Measurements from ENCODE around the gene MC1R. TPM values are rescaled to one million over a fixed set of nuclear protein-coding genes. Genes with fewer than 3 reads are reported as not detected.
"Not testable (repeated sequence)": the region's sequence is repeated elsewhere in the genome, so short reads cannot be mapped to it uniquely, and the experiment has no call there.

The MC1R gene
- total RNA-seq, 6 experiments from 2014 or later: 2.1 to 3.2 (median 3.0) TPM

GRCh38 chr16:89873972-89874689, 44.5 kb upstream of the MC1R start:
- H3K9me3 Mint-ChIP-seq: no peaks in the 10 kb centered on the region
- no peak for TF ChIP-seq CTCF (IDR thresholded peaks at IDR 0.05)
- H3K27ac Mint-ChIP-seq: peak overlapping the region; percentile 98
- peaks cover 33% of the 10 kb centered on the region for H3K36me3 Mint-ChIP-seq (ENCODE audit: low read depth)
- no peaks in the 10 kb centered on the region for H3K27me3 Mint-ChIP-seq (ENCODE audit: insufficient read depth)
- H3K4me1 Mint-ChIP-seq (ENCODE audit: low read depth): peaks cover 8% of the 10 kb centered on the region
- H3K4me3 Mint-ChIP-seq: peak overlapping the region; percentile 90
- peak; percentile 91 for DNase-seq

GRCh38 chr16:89879123-89879522, 39.5 kb upstream of the MC1R start:
- not testable (repeated sequence) for H3K27ac Mint-ChIP-seq; H3K9me3 Mint-ChIP-seq; DNase-seq; H3K4me3 Mint-ChIP-seq; H3K27me3 Mint-ChIP-seq (ENCODE audit: insufficient read depth)
- peaks cover 45% of the 10 kb centered on the region for H3K36me3 Mint-ChIP-seq (ENCODE audit: low read depth)
- H3K4me1 Mint-ChIP-seq (ENCODE audit: low read depth): peaks cover 13% of the 10 kb centered on the region

DNA sequence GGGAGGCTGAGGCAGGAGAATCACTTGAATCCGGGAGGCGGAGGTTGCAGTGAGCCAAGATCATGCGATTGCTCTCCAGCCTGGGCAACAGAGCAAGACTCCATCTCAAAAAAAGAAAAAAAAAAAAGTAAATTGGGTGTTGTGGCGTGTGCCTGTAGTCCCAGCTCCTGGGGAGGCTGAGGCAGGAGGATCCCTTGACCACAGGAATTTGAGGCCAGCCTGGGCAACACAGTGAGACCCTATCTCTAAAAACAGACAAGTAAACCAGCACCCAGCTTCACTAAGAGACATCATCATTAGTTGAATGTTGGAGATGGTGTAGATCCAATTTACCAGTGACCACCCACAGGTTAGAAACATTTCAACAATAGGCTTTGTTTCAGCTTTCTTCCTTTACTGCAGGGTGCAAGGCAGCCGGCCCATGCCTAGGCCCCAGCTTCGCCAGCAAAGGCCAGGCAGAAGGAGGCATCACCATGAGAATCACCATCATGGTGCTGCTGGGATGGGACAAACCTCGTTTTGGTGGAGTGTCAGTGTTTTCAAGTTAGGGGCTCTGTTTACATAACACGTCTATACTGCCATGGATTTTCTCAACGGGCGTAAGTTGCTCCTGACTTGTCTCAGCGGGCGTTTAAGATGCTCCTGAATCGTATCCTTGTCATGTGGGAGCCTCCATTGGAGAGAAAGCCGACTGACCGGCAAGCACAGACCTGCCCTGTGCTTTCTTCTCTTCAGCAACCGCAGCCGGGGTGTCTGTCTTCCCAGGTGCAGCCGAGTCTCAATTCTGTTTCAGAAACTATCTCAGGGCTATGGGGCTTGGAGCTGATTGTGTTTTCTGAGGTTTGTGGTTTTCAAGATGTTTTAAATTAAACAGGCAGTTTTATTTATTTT, 37.9 kb upstream of the MC1R start:
- Mint-ChIP-seq H3K27ac (peak overlapping the region; percentile 11; the same call in 1 of the 2 replicates), H3K4me1 (ENCODE audit: low read depth) (peaks cover 5% of the 10 kb centered on the region; the same call in 1 of the 2 replicates), H3K9me3 (no peaks in the 10 kb centered on the region), H3K27me3 (ENCODE audit: insufficient read depth) (peaks cover 4% of the 10 kb centered on the region), H3K36me3 (ENCODE audit: low read depth) (peaks cover 43% of the 10 kb centered on the region), H3K4me3 (no peak overlapping the region)
- TF ChIP-seq CTCF (IDR thresholded peaks at IDR 0.05): no peak
- no peak for DNase-seq

DNA sequence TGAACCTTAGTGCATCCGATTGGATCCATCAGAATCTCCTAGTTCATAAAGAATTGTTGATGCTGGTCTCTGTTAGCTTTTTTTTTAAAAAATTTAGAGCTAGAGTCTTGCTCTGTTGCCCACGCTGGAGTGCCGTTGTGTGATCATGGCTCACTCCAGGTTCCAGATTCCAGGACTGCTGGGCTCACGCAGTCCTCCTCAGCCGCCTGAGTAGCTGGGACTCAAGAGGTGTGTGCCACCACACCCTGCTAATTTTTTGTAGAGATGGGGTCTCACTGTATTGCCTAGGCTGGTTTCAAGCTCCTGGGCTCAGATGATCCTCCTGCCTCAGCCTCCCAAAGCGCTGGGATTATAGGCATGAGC, 37.3 kb upstream of the MC1R start:
- H3K36me3 Mint-ChIP-seq (ENCODE audit: low read depth): peaks cover 43% of the 10 kb centered on the region
- no peak for DNase-seq
- H3K27ac Mint-ChIP-seq: no peak overlapping the region; the same call in 1 of the 2 replicates
- peaks cover 4% of the 10 kb centered on the region for H3K27me3 Mint-ChIP-seq (ENCODE audit: insufficient read depth)
- TF ChIP-seq CTCF (IDR thresholded peaks at IDR 0.05): no peak
- H3K4me1 Mint-ChIP-seq (ENCODE audit: low read depth): peaks cover 5% of the 10 kb centered on the region; the same call in 1 of the 2 replicates
- no peaks in the 10 kb centered on the region for H3K9me3 Mint-ChIP-seq
- no peak overlapping the region for H3K4me3 Mint-ChIP-seq

DNA sequence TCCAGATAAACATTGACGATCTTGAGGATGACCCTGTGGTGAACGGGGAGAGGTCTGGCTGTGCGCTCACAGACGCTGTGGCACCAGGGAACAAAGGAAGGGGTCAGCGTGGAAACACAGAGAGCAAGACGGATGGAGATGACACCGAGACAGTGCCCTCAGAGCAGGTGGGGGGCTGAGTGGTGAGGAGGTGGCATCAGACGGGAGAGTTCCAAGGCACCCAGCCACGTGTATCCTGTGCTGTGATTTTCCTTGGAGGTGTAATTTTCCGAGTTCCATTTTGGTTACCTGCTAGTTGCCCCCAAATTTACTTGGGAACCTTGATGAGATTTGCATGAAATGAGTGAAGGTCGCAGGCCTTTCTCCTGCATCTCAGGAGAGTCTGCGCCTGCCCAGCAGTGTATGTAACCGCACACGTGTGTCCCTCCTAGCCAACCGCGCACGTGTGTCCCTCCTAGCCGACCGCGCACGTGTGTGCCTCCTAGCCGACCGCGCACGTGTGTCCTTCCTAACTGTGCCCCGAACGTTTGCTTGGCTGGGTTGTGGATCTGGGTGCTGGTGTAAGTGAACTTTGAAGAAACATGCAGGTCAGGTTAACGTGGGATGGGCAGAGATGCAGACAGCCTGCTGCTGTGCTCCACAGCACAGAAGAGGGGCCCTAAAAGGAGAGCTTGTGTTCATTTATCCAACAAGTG, 35.2 kb upstream of the MC1R start:
- Mint-ChIP-seq H3K27me3 (ENCODE audit: insufficient read depth) (peaks cover 4% of the 10 kb centered on the region), H3K27ac (no peak overlapping the region), H3K36me3 (ENCODE audit: low read depth) (peaks cover 43% of the 10 kb centered on the region), H3K4me1 (ENCODE audit: low read depth) (peaks cover 5% of the 10 kb centered on the region; the same call in 1 of the 2 replicates), H3K4me3 (no peak overlapping the region), H3K9me3 (no peaks in the 10 kb centered on the region)
- TF ChIP-seq CTCF (IDR thresholded peaks at IDR 0.05): no peak
- DNase-seq: no peak

Measured in HFFc6 (cell line).